Neural crest cell (in vitro differentiated cells): ENCODE measurements around the gene TNNI3K. TPM values are rescaled to one million over a fixed set of nuclear protein-coding genes. Genes with fewer than 3 reads are reported as not detected.
"Not testable (repeated sequence)": the region's sequence is repeated elsewhere in the genome, so short reads cannot be mapped to it uniquely, and the experiment has no call there.

Experiments used
- DNase-seq: peaks from one replicate; pipeline ENCODE4 v3.0.0; 2021; ENCODE audit warnings: low read depth, mixed read lengths, low spot score
- H3K27ac Mint-ChIP-seq: one replicate; pipeline ENCODE4 v1.8.0; 2021; ENCODE audit warnings: mild to moderate bottlenecking, mixed read lengths; ENCODE audit not compliant: unreplicated experiment
- H3K27me3 Mint-ChIP-seq: 2 replicates; pipeline ENCODE4 v1.8.0; 2021; ENCODE audit warnings: low read depth, mild to moderate bottlenecking, mixed read lengths
- H3K36me3 Mint-ChIP-seq: 2 replicates; pipeline ENCODE4 v1.8.0; 2021; ENCODE audit warnings: low read depth, mild to moderate bottlenecking, mixed read lengths
- H3K4me1 Mint-ChIP-seq: 2 replicates; pipeline ENCODE4 v1.8.0; 2021; ENCODE audit warnings: mixed read lengths
- H3K4me3 Mint-ChIP-seq: one replicate; pipeline ENCODE4 v1.8.0; 2021; ENCODE audit warnings: mild to moderate bottlenecking, mixed read lengths
- H3K9me3 Mint-ChIP-seq: 2 replicates; pipeline ENCODE4 v1.8.0; 2021; ENCODE audit warnings: mixed read lengths
- CTCF ChIP-seq: fragments of 200-600 bp; sonication (generic); conservative IDR thresholded peaks from 2 replicates; pipeline ENCODE4 v1.5.0; 2021; ENCODE audit warnings: antibody characterized with exemption, mild to moderate bottlenecking
- total RNA-seq: library from RNA; stranded (reverse); gene quantifications from 2 replicates; pipeline ENCODE4 v1.2.1, GENCODE V29; 2021

TNNI3K gene
- total RNA-seq, 1 donor from 2014 or later, result 1.4 TPM

GRCh38 chr1:74237035-74237434 lies 1.8 kb downstream of the TNNI3K start:
- no peaks in the 10 kb centered on the region for H3K27me3 Mint-ChIP-seq
- no peak overlapping the region for H3K27ac Mint-ChIP-seq
- H3K9me3 Mint-ChIP-seq, result peaks cover 5% of the 10 kb centered on the region
- no peak overlapping the region for H3K4me3 Mint-ChIP-seq
- H3K36me3 Mint-ChIP-seq, result peaks cover 5% of the 10 kb centered on the region
- DNase-seq, result no peak
- peaks cover 5% of the 10 kb centered on the region for H3K4me1 Mint-ChIP-seq
- TF ChIP-seq CTCF, result no peak

- peaks cover 5% of the 10 kb centered on the region for H3K4me1 Mint-ChIP-seq
- TF ChIP-seq CTCF, result no peak
- no peak overlapping the region for H3K27ac Mint-ChIP-seq
- no peaks in the 10 kb centered on the region for H3K27me3 Mint-ChIP-seq
- H3K9me3 Mint-ChIP-seq, result peaks cover 2% of the 10 kb centered on the region
- H3K36me3 Mint-ChIP-seq, result peaks cover 3% of the 10 kb centered on the region
- no peak for DNase-seq
- no peak overlapping the region for H3K4me3 Mint-ChIP-seq
Observed at GRCh38 chr1:74237787-74238186, 2.6 kb downstream of the TNNI3K start.

GRCh38 chr1:74245168-74245772 lies 10.1 kb downstream of the TNNI3K start:
- Mint-ChIP-seq H3K4me3 (no peak overlapping the region), H3K27me3 (no peaks in the 10 kb centered on the region), H3K9me3 (peaks cover 3% of the 10 kb centered on the region), H3K4me1 (peaks cover 38% of the 10 kb centered on the region), H3K27ac (peak overlapping the region; percentile 78), H3K36me3 (peaks cover 8% of the 10 kb centered on the region)
- no peak for TF ChIP-seq CTCF
- DNase-seq, result no peak

GRCh38 chr1:74246315-74246714 lies 11.1 kb downstream of the TNNI3K start:
- peak overlapping the region; percentile 82 for H3K27ac Mint-ChIP-seq

GRCh38 chr1:74247881-74248528 lies 12.8 kb downstream of the TNNI3K start:
- H3K27me3 Mint-ChIP-seq, result no peaks in the 10 kb centered on the region
- H3K36me3 Mint-ChIP-seq, result peaks cover 8% of the 10 kb centered on the region
- no peak for TF ChIP-seq CTCF

More at GRCh38 chr1:74246315-74246714, 11.1 kb downstream of the TNNI3K start:
- H3K4me3 Mint-ChIP-seq, result peak overlapping the region; percentile 28
- H3K27me3 Mint-ChIP-seq, result no peaks in the 10 kb centered on the region
- no peak for DNase-seq
- TF ChIP-seq CTCF, result no peak
- H3K9me3 Mint-ChIP-seq, result peaks cover 3% of the 10 kb centered on the region
- peaks cover 8% of the 10 kb centered on the region for H3K36me3 Mint-ChIP-seq
- H3K4me1 Mint-ChIP-seq, result peaks cover 38% of the 10 kb centered on the region

GRCh38 chr1:74253243-74253824 lies 18.1 kb downstream of the TNNI3K start:
- H3K9me3 Mint-ChIP-seq, H3K36me3 Mint-ChIP-seq, DNase-seq, H3K27ac Mint-ChIP-seq, H3K4me3 Mint-ChIP-seq, H3K27me3 Mint-ChIP-seq, H3K4me1 Mint-ChIP-seq: not testable (repeated sequence)

More at GRCh38 chr1:74247881-74248528, 12.8 kb downstream of the TNNI3K start:
- Mint-ChIP-seq H3K9me3 (peaks cover 3% of the 10 kb centered on the region), H3K27ac (no peak overlapping the region), H3K4me1 (peaks cover 38% of the 10 kb centered on the region), H3K4me3 (no peak overlapping the region)
- DNase-seq, result no peak
